ENCODE measurements around the gene CALHM2. TPM values are rescaled to one million over a fixed set of nuclear protein-coding genes. Genes with fewer than 3 reads are reported as not detected.

Gene CALHM2
- polyA plus RNA-seq, 1 donor (not counting 4 experiments of a cell fraction or from before 2014, with no cell fraction given), result 0.92 TPM

DNA sequence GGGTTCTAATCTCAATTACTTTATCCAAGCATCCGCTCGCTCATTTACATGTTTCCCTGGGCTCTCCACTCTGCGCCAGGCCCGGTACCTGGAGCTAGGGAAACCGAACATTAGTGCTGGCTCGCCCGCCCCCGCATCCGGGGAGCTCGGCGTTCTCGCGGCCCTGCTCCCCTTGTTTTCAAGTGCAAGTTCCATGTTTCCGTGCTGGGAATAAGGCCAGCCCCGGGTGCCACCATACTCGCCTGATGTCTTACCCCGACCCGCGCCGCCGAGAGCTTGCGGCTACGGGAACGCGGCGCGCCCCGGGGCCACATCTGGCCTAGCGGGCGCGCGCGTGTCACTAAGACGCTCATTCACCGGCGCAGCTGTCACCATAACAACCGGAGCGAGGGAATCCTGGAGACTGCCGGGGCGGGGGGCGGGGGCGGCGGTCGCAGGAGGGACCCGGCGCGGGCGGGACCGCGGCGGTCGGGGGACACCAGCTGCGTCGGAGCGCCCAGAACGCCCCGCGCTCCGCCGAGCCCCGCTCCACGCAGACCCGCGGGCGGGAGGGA lies 41.3 kb upstream of the CALHM2 start, which contains the start of gene NEURL1:
Gene NEURL1 (plus strand): TSS at position 344 of the 554 bp plus-strand sequence. CDS start 683 bp downstream, outside the sequence.
- Histone ChIP-seq H3K79me2 (ENCODE audit: control insufficient read depth, insufficient read depth, low read length) (no peaks in the 10 kb centered on the region), H3K9ac (ENCODE audit: control insufficient read depth, extremely low read depth, insufficient read depth, low read length) (no peak within 1 kb of the TSS), H3K9me3 (ENCODE audit: control insufficient read depth, low read depth, low read length) (no peaks in the 10 kb centered on the region), H3K4me2 (ENCODE audit: control insufficient read depth, extremely low read depth, insufficient read depth, low read depth, low read length) (peak within 1 kb of the TSS; percentile 50), H3K4me3 (ENCODE audit: control insufficient read depth in 2 of 3, extremely low read depth in 1 of 3, insufficient read depth in 2 of 3, low read depth in 1 of 3, low read length in 3 of 3) (peak within 1 kb of the TSS; percentile 31 to 63 (median 47)), H4K20me1 (ENCODE audit: control insufficient read depth, extremely low read depth, insufficient read depth, low read length) (no peaks in the 10 kb centered on the region), H3K27me3 (ENCODE audit: control insufficient read depth, extremely low read depth, insufficient read depth, low read length) (peaks cover 35% of the 10 kb centered on the region), H3K9me1 (ENCODE audit: control insufficient read depth, extremely low read depth, insufficient read depth, low read length) (peaks cover 6% of the 10 kb centered on the region), H3K27ac (ENCODE audit: control insufficient read depth, insufficient read depth, low read length) (no peak within 1 kb of the TSS), H3K4me1 (ENCODE audit: control insufficient read depth, extremely low read depth, insufficient read depth, low read length) (peaks cover 29% of the 10 kb centered on the region), H2AFZ (ENCODE audit: control insufficient read depth, low read length) (peak within 1 kb of the TSS; percentile 43), H3K36me3 (ENCODE audit: control insufficient read depth in 2 of 2, extremely low read depth in 1 of 2, insufficient read depth in 2 of 2, low read length in 2 of 2) (no peaks in the 10 kb centered on the region)
- dilution Hi-C loops (cut with MboI; ENCODE audit: extremely low pct_ligation_motif_present, low sequenced_read_pairs), result no loop called here
- TF ChIP-seq EZH2 (IDR thresholded peaks at IDR 0.05; ENCODE audit: low read length), result no peak
- TF ChIP-seq, protein P1, sequence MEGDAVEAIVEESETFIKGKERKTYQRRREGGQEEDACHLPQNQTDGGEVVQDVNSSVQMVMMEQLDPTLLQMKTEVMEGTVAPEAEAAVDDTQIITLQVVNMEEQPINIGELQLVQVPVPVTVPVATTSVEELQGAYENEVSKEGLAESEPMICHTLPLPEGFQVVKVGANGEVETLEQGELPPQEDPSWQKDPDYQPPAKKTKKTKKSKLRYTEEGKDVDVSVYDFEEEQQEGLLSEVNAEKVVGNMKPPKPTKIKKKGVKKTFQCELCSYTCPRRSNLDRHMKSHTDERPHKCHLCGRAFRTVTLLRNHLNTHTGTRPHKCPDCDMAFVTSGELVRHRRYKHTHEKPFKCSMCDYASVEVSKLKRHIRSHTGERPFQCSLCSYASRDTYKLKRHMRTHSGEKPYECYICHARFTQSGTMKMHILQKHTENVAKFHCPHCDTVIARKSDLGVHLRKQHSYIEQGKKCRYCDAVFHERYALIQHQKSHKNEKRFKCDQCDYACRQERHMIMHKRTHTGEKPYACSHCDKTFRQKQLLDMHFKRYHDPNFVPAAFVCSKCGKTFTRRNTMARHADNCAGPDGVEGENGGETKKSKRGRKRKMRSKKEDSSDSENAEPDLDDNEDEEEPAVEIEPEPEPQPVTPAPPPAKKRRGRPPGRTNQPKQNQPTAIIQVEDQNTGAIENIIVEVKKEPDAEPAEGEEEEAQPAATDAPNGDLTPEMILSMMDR (optimal IDR thresholded peaks at IDR 0.05 in 1 of 3, IDR thresholded peaks at IDR 0.05 in 1 of 3, conservative IDR thresholded peaks at IDR 0.05 in 1 of 3; ENCODE audit: extremely low read depth in 1 of 3, insufficient read depth in 2 of 3, low read length in 3 of 3), result no peak
- DNase-seq (ENCODE audit: low read depth, low spot score) (no peak), FAIRE-seq (no peak)

GRCh38 chr10:103492655-103493261 lies 40.6 kb upstream of the CALHM2 start:
- H3K27ac ChIP-seq (ENCODE audit: control insufficient read depth, insufficient read depth, low read length), result no peak overlapping the region
- H3K9ac ChIP-seq (ENCODE audit: control insufficient read depth, extremely low read depth, insufficient read depth, low read length), result no peak overlapping the region
- no peak for DNase-seq (ENCODE audit: low read depth, low spot score)
- peaks cover 29% of the 10 kb centered on the region for H3K4me1 ChIP-seq (ENCODE audit: control insufficient read depth, extremely low read depth, insufficient read depth, low read length)
- H3K79me2 ChIP-seq (ENCODE audit: control insufficient read depth, insufficient read depth, low read length), result no peaks in the 10 kb centered on the region
- H3K36me3 ChIP-seq (ENCODE audit: control insufficient read depth in 2 of 2, extremely low read depth in 1 of 2, insufficient read depth in 2 of 2, low read length in 2 of 2), result no peaks in the 10 kb centered on the region
- peaks cover 6% of the 10 kb centered on the region for H3K9me1 ChIP-seq (ENCODE audit: control insufficient read depth, extremely low read depth, insufficient read depth, low read length)
- no peak for TF ChIP-seq EZH2 (IDR thresholded peaks at IDR 0.05; ENCODE audit: low read length)
- TF ChIP-seq, protein P1 (optimal IDR thresholded peaks at IDR 0.05 in 1 of 3, IDR thresholded peaks at IDR 0.05 in 1 of 3, conservative IDR thresholded peaks at IDR 0.05 in 1 of 3; ENCODE audit: extremely low read depth in 1 of 3, insufficient read depth in 2 of 3, low read length in 3 of 3), result no peak
- H4K20me1 ChIP-seq (ENCODE audit: control insufficient read depth, extremely low read depth, insufficient read depth, low read length), result no peaks in the 10 kb centered on the region
- dilution Hi-C loops (cut with MboI; ENCODE audit: extremely low pct_ligation_motif_present, low sequenced_read_pairs), result no loop called here
- FAIRE-seq, result peak; percentile 13
- peak overlapping the region; percentile 50 for H3K4me2 ChIP-seq (ENCODE audit: control insufficient read depth, extremely low read depth, insufficient read depth, low read depth, low read length)
- H2AFZ ChIP-seq (ENCODE audit: control insufficient read depth, low read length), result no peak overlapping the region
- no peak overlapping the region for H3K4me3 ChIP-seq (ENCODE audit: control insufficient read depth in 2 of 3, extremely low read depth in 1 of 3, insufficient read depth in 2 of 3, low read depth in 1 of 3, low read length in 3 of 3)
- no peaks in the 10 kb centered on the region for H3K9me3 ChIP-seq (ENCODE audit: control insufficient read depth, low read depth, low read length)
- H3K27me3 ChIP-seq (ENCODE audit: control insufficient read depth, extremely low read depth, insufficient read depth, low read length), result peaks cover 32% of the 10 kb centered on the region

Measured in keratinocyte (primary cell).